Peyer's patch (tissue), 4 donors: ENCODE data around the gene CD9. TPM values are rescaled to one million over a fixed set of nuclear protein-coding genes. Genes with fewer than 3 reads are reported as not detected.

Source experiments
- DNase-seq, 3 donors: peaks; one replicate each; pipeline ENCODE4 v3.0.0-alpha.2; 2017 to 2019
- H3K27ac ChIP-seq, 4 donors: fragments of 200-600 bp; sonication (generic); one replicate each; pipeline ENCODE4 v1.5.1; 2016 to 2019
- H3K27me3 ChIP-seq, 2 donors: fragments of 200-600 bp; sonication (generic); one replicate each; pipeline ENCODE4 v1.5.1; 2019
- H3K36me3 ChIP-seq, 3 donors: fragments of 200-600 bp; sonication (generic); one replicate each; pipeline ENCODE4 v1.5.1; 2016 to 2019
- H3K4me1 ChIP-seq, 4 donors: fragments of 200-600 bp; sonication (generic); one replicate each; pipeline ENCODE4 v1.5.1; 2016 to 2019
- H3K4me3 ChIP-seq, 4 donors: fragments of 200-600 bp; sonication (generic); 1 replicate in 3 of 4; 2 replicates in 1 of 4; pipeline ENCODE4 v1.5.1; 2016 to 2019; ENCODE audit warnings: mild to moderate bottlenecking in 1 of 4
- H3K9me3 ChIP-seq, 4 donors: fragments of 200-600 bp; sonication (generic); one replicate each; pipeline ENCODE4 v1.5.1; 2016 to 2019; ENCODE audit warnings: mild to moderate bottlenecking in 1 of 4
- POLR2A ChIP-seq, 2 donors: fragments of 450-650 bp; IDR thresholded peaks; one replicate each; pipeline ENCODE4 v1.5.1; 2017; ENCODE audit warnings: antibody characterized with exemption in 2 of 2, mild to moderate bottlenecking in 2 of 2, moderate library complexity in 2 of 2
- total RNA-seq, 4 donors: library from RNA; depleted of rRNA; stranded (reverse); fragments of >200 nt; gene quantifications; one replicate each; pipeline ENCODE4 v1.1.0, GENCODE V29; 2016
- TF ChIP-seq, protein P1 (sequence below), 6 experiments: fragments of 450-650 bp in 4 of 6; fragments of 200-600 bp in 2 of 6; sonication (generic) in 1 of 6; IDR thresholded peaks; one replicate each; pipeline ENCODE4 v1.5.1; 2017 to 2019; ENCODE audit warnings: antibody characterized with exemption in 6 of 6, mild to moderate bottlenecking in 3 of 6, moderate library complexity in 1 of 6

Gene CD9
- total RNA-seq, 4 donors from 2014 or later: 31.4 to 176 (median 141) TPM

DNA sequence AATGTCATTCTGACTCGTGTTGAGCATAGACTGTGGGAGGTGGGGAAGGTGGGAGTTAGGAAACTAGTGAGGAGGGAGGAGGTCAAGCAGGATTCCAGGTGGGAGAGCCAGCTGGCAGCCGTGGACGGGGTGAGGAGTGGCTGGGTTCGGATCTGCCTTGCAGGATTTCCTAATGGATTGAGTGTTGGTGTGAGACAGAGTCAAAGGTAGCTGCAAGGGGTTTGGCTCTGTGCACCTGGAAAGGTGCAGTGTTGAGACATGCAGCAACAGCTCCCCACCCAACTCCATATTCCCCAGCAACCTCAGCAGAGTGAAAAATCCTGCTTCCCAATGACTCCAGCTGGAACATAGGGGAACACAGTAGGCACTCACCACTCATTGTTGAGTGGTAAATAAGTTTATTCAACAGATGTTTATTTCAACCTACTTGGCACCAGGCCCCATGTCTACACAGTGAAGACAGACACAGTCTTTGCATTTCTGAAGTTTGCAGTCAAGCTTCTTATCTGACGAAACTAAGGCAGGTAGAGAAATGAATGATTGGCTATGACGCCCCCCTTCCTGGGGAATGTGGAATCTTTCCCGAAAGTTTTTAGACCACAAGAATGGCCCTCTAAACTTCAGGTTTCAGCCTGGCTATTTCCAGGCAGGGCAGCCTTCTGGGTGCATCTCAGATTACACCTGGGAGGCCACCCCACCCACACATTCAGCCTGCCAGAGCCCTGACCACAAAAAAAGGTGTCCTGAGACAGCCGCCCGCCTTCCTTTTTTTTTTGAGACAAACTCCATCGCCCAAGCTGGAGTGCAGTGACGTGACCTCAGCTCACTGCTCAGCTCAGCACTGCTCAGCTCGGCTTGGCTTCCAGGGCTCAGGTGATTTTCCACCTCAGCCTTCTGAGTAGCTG is 72.4 kb downstream of the CD9 start:
- Histone ChIP-seq H3K27me3 (no peaks in the 10 kb centered on the region), H3K36me3 (no peaks in the 10 kb centered on the region), H3K4me3 (no peak overlapping the region), H3K27ac (no peak overlapping the region), H3K9me3 (no peaks in the 10 kb centered on the region), H3K4me1 (peaks cover 0 to 2% (median 0%) of the 10 kb centered on the region in 4 donors)
- TF ChIP-seq, protein P1, sequence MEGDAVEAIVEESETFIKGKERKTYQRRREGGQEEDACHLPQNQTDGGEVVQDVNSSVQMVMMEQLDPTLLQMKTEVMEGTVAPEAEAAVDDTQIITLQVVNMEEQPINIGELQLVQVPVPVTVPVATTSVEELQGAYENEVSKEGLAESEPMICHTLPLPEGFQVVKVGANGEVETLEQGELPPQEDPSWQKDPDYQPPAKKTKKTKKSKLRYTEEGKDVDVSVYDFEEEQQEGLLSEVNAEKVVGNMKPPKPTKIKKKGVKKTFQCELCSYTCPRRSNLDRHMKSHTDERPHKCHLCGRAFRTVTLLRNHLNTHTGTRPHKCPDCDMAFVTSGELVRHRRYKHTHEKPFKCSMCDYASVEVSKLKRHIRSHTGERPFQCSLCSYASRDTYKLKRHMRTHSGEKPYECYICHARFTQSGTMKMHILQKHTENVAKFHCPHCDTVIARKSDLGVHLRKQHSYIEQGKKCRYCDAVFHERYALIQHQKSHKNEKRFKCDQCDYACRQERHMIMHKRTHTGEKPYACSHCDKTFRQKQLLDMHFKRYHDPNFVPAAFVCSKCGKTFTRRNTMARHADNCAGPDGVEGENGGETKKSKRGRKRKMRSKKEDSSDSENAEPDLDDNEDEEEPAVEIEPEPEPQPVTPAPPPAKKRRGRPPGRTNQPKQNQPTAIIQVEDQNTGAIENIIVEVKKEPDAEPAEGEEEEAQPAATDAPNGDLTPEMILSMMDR (IDR thresholded peaks at IDR 0.05): no peak
- no peak for TF ChIP-seq POLR2A (IDR thresholded peaks at IDR 0.05)
- peak in 1 of 3 donors; percentile 34 for DNase-seq

DNA sequence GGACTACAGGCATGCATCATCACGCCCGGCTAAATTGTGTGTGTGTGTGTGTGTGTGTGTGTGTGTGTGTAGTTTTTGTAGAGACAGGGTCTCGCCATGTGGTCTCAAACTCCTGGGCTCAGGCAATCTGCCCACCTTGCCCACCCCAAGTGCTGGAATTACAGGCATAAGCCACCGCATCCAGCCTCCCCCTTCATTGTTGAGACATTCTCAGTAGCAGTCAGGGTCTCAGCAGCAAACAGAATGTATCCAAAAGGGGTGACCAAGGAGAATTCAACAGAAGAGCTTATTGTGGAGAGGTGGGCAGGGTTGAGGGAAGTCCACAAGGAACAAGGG is 73.0 kb downstream of the CD9 start:
- Histone ChIP-seq H3K27me3 (no peaks in the 10 kb centered on the region), H3K9me3 (no peaks in the 10 kb centered on the region), H3K4me1 (peaks cover 0 to 8% (median 2%) of the 10 kb centered on the region in 4 donors), H3K36me3 (no peaks in the 10 kb centered on the region), H3K27ac (no peak overlapping the region), H3K4me3 (no peak overlapping the region)
- TF ChIP-seq, protein P1 (IDR thresholded peaks at IDR 0.05): no peak
- no peak for TF ChIP-seq POLR2A (IDR thresholded peaks at IDR 0.05)
- no peak for DNase-seq

DNA sequence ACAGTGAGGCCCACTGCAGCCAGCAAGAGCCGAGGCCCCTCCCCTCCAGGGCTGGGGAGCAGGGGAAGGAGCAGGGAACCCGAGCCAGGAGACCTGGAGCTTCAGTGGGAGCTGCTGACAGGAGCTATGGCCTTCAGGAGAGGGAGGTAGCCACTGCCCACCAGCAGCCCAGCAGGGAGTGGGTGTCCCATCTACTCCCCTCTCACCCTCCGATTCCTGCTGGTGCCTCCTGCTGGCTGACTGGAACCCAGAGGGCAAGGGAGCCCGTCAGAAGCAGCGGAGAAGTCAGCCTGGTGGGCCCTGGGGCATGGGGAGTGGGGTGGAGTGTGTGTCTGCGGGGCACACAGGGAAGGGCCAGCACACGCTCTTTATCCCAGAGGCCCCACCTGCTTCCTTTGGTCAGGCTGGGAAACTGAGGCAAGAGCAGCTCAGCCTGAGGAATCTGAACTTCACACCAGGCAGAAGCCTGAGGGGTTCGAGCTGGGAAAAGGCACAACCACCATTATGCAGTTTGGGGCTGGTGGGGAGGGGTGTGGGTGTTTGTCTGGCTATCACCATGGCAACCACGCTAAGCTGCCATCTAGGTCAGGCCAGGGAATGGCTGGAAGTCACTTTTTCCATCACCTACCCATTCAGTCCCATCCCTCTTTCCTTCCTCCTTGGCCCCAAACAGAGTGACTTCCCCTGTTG is 73.5 kb downstream of the CD9 start:
- Histone ChIP-seq H3K4me1 (peaks cover 0 to 8% (median 4%) of the 10 kb centered on the region in 4 donors), H3K27ac (peak overlapping the region in 1 of 4 donors; percentile 10), H3K4me3 (no peak overlapping the region), H3K9me3 (no peaks in the 10 kb centered on the region), H3K27me3 (no peaks in the 10 kb centered on the region), H3K36me3 (no peaks in the 10 kb centered on the region)
- TF ChIP-seq, protein P1 (IDR thresholded peaks at IDR 0.05): no peak
- TF ChIP-seq POLR2A (IDR thresholded peaks at IDR 0.05): no peak
- peak in 1 of 3 donors; percentile 44 for DNase-seq

DNA sequence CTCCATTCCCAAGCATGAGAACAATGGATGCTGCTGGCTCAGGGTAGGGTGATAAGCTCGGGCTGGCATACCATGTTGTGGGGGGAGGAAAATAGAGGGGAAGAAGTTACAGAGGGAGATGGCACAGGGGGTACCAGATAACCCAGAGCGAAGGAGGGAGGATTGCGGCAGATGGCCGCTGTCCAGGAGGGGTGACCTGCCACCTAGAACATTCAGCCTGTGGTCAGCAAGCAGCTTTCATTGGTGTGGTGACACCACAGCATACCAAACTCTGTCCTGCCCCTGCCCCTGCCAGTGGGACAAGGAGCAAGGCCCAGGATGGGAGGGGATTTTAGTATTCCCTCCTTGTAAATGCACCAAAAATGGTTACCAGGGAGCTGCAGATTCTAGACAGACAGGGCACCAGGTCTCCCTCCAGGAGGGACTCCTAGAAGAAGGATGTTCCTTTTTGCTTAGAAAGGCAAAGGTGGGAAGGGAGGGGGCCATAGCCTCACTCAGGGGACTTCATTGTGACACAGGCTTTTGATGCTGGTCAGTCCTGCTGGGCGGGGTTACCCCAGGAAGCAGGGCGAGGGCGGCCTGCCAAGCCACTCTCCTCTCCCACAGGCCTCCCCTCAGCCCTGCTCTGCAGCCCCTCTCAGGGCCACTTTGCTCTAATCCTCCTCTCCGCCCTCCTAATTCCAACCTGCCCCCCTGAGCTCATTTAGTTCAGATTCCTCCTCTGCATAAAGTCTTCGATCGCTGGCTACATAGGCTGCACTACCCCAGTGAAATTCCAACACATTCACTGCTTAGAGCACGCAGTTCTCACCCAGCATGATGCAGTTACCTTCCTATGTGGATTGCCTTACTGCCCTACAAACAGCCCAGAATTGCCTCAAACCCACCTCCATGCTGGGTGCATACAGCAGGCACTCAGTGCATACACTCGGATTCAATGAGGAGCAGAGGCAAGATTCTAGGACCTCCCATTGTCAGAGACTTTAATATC is 74.3 kb downstream of the CD9 start:
- H3K4me1 ChIP-seq: peaks cover 0 to 16% (median 8%) of the 10 kb centered on the region in 4 donors
- no peak for TF ChIP-seq POLR2A (IDR thresholded peaks at IDR 0.05)
- TF ChIP-seq, protein P1 (IDR thresholded peaks at IDR 0.05): no peak
- no peak overlapping the region for H3K4me3 ChIP-seq
- no peaks in the 10 kb centered on the region for H3K9me3 ChIP-seq
- no peaks in the 10 kb centered on the region for H3K27me3 ChIP-seq
- H3K27ac ChIP-seq: peak overlapping the region in 1 of 4 donors; percentile 10
- no peaks in the 10 kb centered on the region for H3K36me3 ChIP-seq
- DNase-seq: peak in 1 of 3 donors; percentile 35
